ENCODE measurements around the gene SPEG. TPM values are rescaled to one million over a fixed set of nuclear protein-coding genes. Genes with fewer than 3 reads are reported as not detected.
A peak's percentile ranks its signal among the peaks of the same experiment; 100 is the strongest.
"Not testable (repeated sequence)": the region's sequence is repeated elsewhere in the genome, so short reads cannot be mapped to it uniquely, and the experiment has no call there.

Gene SPEG
- total RNA-seq, 1 donor from 2014 or later, result 119 TPM

DNA sequence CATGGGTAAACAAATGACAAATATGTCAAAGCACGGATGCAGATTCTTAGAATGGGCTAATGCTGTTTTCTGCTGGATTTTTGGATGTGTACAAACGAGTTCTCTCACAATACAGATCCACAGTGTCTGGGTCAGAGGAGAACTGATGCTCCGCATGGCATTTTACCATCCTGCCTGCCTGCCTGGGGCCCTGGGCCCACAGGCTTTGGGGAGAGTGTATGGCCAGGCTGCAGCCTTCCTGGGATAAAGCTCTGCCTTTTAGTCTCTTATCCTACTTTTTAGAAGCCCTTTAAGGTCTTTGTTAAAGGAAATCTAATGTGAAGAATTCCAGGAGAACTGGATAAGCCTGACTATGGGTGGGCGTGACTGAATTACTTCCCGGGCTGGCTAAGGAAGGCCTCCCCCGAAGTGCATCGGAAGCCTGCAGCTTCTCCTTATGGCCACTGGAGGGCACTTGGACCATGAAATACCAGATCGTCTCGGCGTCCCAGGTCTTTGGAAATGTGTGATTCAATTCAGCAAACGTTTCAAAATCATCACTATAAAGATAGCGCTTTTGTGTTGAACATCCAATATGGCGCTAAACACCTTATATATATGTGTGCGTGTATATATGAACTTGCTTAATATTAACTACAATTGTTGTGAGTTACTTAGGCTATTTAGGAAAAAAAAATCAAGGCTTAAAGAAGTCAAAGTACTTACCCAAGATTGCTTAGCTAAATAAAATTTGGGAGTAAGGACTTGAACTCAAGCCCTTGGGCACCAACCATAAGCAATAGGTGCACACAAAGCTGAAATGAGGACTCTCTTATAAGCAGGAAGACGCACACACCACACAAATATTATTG lies 31.8 kb upstream of the SPEG start:
- DNase-seq (ENCODE audit: missing footprints) (no peak), ATAC-seq (no peak)
- intact Hi-C loops (cut with DNase I), result loop anchor here (1.0 to 5.0 kb wide), 3 partner anchors 59 to 127 kb away; no protein-coding TSS in a partner anchor

DNA sequence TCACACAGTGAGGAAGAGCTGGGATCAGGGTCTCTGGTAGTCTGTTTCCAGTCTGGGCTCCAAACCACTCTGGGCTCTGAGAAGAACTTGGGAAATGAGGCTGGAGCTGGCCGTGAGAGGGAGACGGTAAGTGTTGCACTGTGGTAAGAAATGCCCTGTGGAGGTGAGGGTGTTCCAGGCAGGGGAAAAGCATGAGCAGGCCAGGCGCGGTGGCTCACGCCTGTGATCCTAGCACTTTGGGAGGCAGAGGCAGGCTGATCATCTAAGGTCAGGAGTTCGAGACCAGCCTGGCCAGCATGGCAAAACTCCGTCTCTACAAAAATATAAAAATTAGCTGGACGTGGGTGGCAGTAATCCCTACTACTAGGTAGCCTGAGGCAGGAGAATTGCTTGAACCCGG lies 30.8 kb upstream of the SPEG start:
- intact Hi-C loops (cut with DNase I), result loop anchor here (1.0 to 5.0 kb wide), 4 partner anchors 30 to 126 kb away; partner anchors contain the start of gene SPEG
- ATAC-seq (no peak), DNase-seq (ENCODE audit: missing footprints) (no peak)

GRCh38 chr2:219404291-219404910 lies 30.2 kb upstream of the SPEG start:
- intact Hi-C loops (cut with DNase I), result loop anchor here (1.0 to 5.0 kb wide), 3 partner anchors 30 to 73 kb away; partner anchors contain the start of gene SPEG

GRCh38 chr2:219404954-219405353 lies 29.7 kb upstream of the SPEG start:
- DNase-seq (ENCODE audit: missing footprints) (no peak), ATAC-seq (peak; percentile 82)
- intact Hi-C loops (cut with DNase I), result loop anchor here (1.0 to 5.0 kb wide), 4 partner anchors 12 to 72 kb away; partner anchors contain the start of gene SPEG

More at GRCh38 chr2:219404291-219404910, 30.2 kb upstream of the SPEG start:
- peak; percentile 59 for ATAC-seq
- DNase-seq (ENCODE audit: missing footprints), result no peak

DNA sequence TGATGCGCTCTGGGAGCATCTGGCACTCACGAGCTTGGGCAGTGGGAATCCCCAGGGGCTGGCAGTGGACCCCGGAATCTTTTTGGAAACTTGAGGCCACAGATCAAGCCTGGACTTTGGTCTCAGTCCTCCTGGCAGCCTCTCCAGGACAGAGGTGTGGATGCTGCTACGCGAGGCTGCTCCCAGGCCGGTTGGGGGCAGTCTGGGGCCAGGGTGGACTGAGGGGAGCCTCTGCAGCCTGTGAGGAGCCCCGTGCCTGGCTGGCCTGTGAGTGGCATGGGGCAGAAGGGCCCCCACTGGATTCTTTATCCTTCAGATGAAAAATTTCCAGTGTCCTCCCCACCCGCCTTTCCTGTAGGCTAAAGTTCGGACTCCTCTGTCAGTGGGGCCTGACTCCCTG lies 29.2 kb upstream of the SPEG start:
- DNase-seq (ENCODE audit: missing footprints), result no peak
- ATAC-seq, result peak; percentile 76
- intact Hi-C loops (cut with DNase I), result loop anchor here (1.0 kb wide), 1 partner anchor 12 kb away; no protein-coding TSS in a partner anchor

DNA sequence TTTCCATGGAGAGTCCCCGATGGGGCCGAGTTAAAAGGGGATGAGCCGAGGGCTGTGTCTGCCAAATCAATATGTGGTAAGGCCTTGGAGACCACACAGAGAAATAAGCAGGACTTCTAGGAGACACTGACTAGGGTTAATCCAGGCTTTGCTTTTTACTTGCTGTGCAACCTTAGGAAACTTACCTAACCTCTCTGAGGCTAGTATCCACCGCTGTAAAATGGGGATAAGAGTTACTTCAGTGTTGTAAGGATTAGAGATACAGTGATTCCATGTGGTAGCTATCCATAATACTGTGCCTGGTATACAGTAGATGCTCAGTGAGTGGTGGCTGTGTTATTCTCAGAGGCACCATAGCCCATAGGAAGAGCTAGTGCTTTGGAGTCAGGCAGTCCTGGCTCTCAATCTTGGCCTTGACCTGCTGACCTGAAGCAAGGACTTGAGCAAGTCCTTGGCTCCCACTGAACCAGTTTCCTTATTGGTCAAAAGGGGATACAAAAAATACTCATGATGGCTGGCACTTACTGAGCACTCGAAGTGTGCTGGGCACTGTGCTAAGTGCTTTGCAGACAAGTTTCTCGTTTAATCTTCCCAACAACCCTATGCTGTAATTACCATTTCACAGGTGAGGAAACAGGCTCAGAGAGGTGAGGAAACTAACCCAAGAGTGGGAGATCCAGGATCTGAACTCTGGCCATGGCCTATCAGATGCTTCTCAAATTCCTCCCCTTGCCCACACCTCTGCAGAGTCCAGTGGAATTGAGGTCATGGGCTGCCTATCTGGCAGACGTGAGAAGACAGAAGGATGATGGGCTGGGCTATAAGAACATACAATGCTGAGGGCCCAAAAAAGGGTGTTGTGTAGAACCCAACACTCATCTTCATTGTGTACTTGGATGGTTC lies 28.4 kb upstream of the SPEG start:
- ATAC-seq, result peak; percentile 0
- intact Hi-C loops (cut with DNase I), result loop anchor here (1.0 kb wide), 1 partner anchor 11 kb away; no protein-coding TSS in a partner anchor
- no peak for DNase-seq (ENCODE audit: missing footprints)

DNA sequence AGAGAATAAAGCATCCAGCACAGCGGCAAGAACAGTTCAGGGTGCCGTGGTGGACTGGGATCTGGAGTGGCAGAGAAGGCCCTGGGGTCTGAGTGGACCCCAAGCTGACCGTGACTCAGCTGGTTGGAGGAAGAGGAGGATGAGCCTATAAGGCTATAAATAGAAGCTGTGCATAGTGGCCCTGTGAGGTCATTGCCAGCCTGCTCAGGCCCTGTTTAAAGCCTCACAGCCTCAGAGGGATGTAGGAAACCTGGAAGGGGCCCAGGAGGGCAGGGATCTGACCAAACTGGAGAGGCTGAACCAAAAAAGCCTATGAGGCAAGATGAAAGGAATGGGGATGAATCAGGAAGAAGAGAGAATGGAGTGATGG lies 27.8 kb upstream of the SPEG start:
- intact Hi-C loops (cut with DNase I), result no loop called here
- peak; percentile 54 for ATAC-seq

DNA sequence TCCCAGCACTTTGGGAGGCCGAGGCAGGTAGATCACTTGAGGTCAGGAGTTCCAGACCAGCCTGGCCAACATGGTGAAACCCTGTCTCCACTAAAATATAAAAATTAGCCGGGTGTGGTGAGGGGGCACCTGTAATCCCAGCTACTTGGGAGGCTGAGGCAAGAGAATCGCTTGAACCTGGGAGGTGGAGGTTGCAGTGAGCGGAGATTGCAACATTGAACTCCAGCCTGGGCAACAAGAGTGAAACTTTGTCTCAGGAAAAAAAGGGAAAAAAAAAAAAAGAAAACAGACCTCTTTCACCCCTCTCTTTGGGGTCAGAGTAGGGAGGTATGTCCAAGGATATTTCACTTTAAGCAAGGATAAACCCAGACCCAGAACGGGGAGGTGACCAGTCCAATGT lies 27.3 kb upstream of the SPEG start:
- intact Hi-C loops (cut with DNase I); DNase-seq (ENCODE audit: missing footprints); ATAC-seq: not testable (repeated sequence)

More for the DNA sequence above, 27.8 kb upstream of the SPEG start:
- no peak for DNase-seq (ENCODE audit: missing footprints)

GRCh38 chr2:219408204-219408603 lies 26.4 kb upstream of the SPEG start:
- ATAC-seq (no peak), DNase-seq (ENCODE audit: missing footprints) (no peak)
- intact Hi-C loops (cut with DNase I), result no loop called here

GRCh38 chr2:219408631-219409030 lies 26.0 kb upstream of the SPEG start:
- ATAC-seq (no peak), DNase-seq (ENCODE audit: missing footprints) (no peak)
- intact Hi-C loops (cut with DNase I), result no loop called here

DNA sequence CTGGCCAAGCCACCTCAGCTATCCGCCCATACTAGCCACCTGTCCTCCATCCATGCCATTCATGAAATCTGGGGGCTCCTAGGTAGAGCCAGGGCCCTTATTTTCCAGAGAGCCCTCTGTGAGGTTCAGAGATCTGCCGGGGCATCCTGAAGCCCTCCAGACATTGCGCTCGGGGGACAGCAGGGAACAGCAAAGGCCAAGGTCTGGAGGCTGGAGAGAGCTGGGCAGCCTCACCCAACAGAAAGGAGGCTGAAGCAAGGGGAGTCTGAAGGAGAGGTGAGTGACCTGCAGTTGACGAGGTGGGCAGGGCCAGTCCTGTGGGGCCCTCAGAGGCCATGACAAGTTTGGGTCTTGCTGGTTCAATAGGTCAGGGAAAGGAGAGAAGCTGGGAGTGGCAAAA lies 25.0 kb upstream of the SPEG start:
- intact Hi-C loops (cut with DNase I), result no loop called here
- ATAC-seq, result no peak
- DNase-seq (ENCODE audit: missing footprints), result no peak

DNA sequence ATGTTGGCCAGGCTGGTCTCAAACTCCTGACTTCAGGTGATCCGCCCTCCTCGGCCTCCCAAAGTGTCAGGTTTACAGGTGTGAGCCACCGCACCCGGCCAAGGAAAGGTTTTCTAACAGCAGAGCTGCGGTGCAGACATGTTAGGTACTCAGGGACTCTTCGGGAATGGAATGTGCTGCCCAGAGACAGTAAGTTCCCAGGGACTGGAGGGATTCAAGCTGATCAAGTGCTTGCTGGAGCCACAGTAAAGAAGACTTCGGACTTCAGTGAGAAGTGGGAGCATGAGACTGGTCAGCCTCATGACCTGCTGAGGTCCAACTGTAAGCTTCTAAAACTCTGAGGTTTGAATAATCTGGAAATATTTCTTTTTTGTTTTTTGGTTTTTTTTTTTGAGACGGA lies 24.3 kb upstream of the SPEG start:
- no peak for ATAC-seq
- intact Hi-C loops (cut with DNase I), result no loop called here

DNA sequence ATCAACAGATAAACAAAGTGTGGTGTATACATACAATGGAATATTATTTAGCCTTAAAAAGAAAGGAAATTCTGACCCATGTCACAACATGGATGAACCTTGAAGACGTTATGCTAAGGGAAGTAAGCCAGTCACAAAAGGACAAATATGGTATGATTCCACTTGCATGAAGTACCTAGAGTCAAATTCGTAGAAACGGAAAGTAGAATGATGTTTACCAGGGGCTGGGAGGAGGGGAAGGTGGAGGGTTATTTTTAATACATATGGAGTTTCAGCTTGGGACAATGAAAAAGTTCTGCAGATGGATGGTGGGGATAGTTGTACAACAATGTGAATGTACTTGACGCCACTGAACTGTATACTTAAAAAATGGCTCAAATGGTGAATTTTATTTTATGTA lies 19.8 kb upstream of the SPEG start:
- DNase-seq (ENCODE audit: missing footprints) (no peak), ATAC-seq (no peak)
- intact Hi-C loops (cut with DNase I), result loop anchor here (5.0 kb wide), 1 partner anchor 232 kb away; no protein-coding TSS in a partner anchor

More for the DNA sequence above, 24.3 kb upstream of the SPEG start:
- DNase-seq (ENCODE audit: missing footprints), result no peak

DNA sequence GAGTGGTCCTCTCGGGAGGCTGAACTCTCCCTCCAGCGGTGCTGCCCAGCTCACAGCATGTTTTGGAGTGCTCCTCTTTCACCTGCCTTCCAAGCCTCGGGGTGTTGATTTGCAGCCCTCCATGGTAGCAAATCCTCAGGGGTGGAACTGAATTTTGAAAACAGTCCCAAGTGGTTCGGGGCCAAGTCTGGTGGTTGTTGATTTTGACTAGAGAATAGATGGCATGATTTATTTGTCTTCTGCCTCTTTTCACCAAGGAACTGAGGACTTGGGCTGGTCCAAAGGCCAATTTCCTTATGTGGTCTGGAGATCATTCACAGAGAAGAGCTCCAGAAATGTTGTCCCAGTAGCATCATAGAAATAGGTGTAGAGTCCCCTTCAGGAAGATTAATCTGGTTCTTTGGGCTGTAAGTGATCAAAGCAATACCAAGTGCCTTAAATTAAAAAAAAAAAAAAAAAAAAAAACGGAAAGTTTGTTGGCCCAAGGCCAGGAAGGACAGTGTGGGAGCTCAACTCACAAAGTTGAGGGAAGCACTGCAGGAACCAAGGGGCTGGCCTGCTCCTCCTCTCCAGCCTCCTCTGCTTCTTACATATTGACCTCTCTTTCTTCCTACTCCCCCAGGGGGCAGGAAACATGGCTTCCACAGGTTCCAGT lies 18.9 kb upstream of the SPEG start:
- intact Hi-C loops (cut with DNase I), result loop anchor here (5.0 kb wide), 1 partner anchor 232 kb away; no protein-coding TSS in a partner anchor
- DNase-seq (ENCODE audit: missing footprints), result no peak
- no peak for ATAC-seq

GRCh38 chr2:219416235-219416602 lies 18.4 kb upstream of the SPEG start:
- ATAC-seq (no peak), DNase-seq (ENCODE audit: missing footprints) (no peak)
- intact Hi-C loops (cut with DNase I), result loop anchor here (5.0 kb wide), 1 partner anchor 231 kb away; no protein-coding TSS in a partner anchor

- peak; percentile 65 for ATAC-seq
Measured at GRCh38 chr2:219416938-219417337, 17.7 kb upstream of the SPEG start.

DNA sequence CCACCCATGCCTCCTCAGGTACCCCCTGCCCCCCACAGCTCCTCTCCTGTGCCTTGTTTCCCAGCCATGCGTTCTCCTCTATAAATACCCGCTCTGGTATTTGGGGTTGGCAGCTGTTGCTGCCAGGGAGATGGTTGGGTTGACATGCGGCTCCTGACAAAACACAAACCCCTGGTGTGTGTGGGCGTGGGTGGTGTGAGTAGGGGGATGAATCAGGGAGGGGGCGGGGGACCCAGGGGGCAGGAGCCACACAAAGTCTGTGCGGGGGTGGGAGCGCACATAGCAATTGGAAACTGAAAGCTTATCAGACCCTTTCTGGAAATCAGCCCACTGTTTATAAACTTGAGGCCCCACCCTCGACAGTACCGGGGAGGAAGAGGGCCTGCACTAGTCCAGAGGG lies 17.3 kb upstream of the SPEG start:
- peak; percentile 64 for ATAC-seq
- intact Hi-C loops (cut with DNase I), result loop anchor here (1.0 to 5.0 kb wide), 2 partner anchors 12 to 230 kb away; no protein-coding TSS in a partner anchor
- DNase-seq (ENCODE audit: missing footprints), result no peak

More at GRCh38 chr2:219416938-219417337, 17.7 kb upstream of the SPEG start:
- no peak for DNase-seq (ENCODE audit: missing footprints)
- intact Hi-C loops (cut with DNase I), result loop anchor here (1.0 to 5.0 kb wide), 2 partner anchors 12 to 230 kb away; no protein-coding TSS in a partner anchor

All from Right ventricle myocardium inferior (tissue), 1 donor.